Thyroid gland (tissue), 4 donors: ENCODE results near the gene CEACAM20. TPM values are rescaled to one million over a fixed set of nuclear protein-coding genes. Genes with fewer than 3 reads are reported as not detected.

Experiments
- DNase-seq, 2 donors: peaks; one replicate each; pipeline ENCODE4 v3.0.0-alpha.2; 2019
- H3K27ac ChIP-seq, 3 donors: fragments of 200-600 bp; sonication (generic); 1 replicate in 2 of 3; 2 replicates in 1 of 3; pipeline ENCODE4 v1.5.1; 2016 to 2019; ENCODE audit warnings: mild to moderate bottlenecking in 1 of 3, moderate library complexity in 1 of 3
- H3K27me3 ChIP-seq: fragments of 200-600 bp; sonication (generic); one replicate; pipeline ENCODE4 v1.5.1; 2019
- H3K36me3 ChIP-seq, 2 donors: fragments of 200-600 bp; sonication (generic); one replicate each; pipeline ENCODE4 v1.5.1; 2016 to 2019
- H3K4me1 ChIP-seq, 2 donors: fragments of 200-600 bp; sonication (generic); one replicate each; pipeline ENCODE4 v1.5.1; 2017 to 2019
- H3K4me3 ChIP-seq, 3 donors: fragments of 200-600 bp; sonication (generic); replicated peaks in 1 of 3; 1 replicate in 2 of 3; 2 replicates in 1 of 3; pipeline ENCODE4 v1.5.1; 2016; ENCODE audit warnings: mild to moderate bottlenecking in 1 of 3
- H3K9me3 ChIP-seq: fragments of 200-600 bp; sonication (generic); one replicate; pipeline ENCODE4 v1.5.1; 2017
- POLR2A ChIP-seq, 2 donors: fragments of 450-650 bp; IDR thresholded peaks; one replicate each; pipeline ENCODE4 v1.6.1; 2017; ENCODE audit warnings: antibody characterized with exemption in 2 of 2, mild to moderate bottlenecking in 2 of 2, moderate library complexity in 1 of 2
- WGBS, 2 donors: methylation state at CpG; one replicate each; pipeline ENCODE4 v1.1.5; 2017; 5-methylcytosine and 5-hydroxymethylcytosine counted together
- intact Hi-C: fragments of 100-400 bp; cut with DNase I; formaldehyde crosslinking; loops from one replicate; pipeline ENCODE4 v1.15.1; 2023
- total RNA-seq, 4 donors: library from RNA; depleted of rRNA; stranded (reverse); fragments of >200 nt; gene quantifications; one replicate each; pipeline ENCODE4 v1.2.3, GENCODE V29; 2016
- TF ChIP-seq, protein P1 (sequence below), 6 experiments: fragments of 200-600 bp in 3 of 6; fragments of 450-650 bp in 3 of 6; sonication (generic) in 3 of 6; IDR thresholded peaks; one replicate each; pipeline ENCODE4 v1.5.1; 2016 to 2019; ENCODE audit warnings: antibody characterized with exemption in 6 of 6, mild to moderate bottlenecking in 2 of 6, inconsistent platforms in 1 of 6, moderate library complexity in 1 of 6

Gene CEACAM20
- total RNA-seq, 4 donors from 2014 or later: not detected

DNA sequence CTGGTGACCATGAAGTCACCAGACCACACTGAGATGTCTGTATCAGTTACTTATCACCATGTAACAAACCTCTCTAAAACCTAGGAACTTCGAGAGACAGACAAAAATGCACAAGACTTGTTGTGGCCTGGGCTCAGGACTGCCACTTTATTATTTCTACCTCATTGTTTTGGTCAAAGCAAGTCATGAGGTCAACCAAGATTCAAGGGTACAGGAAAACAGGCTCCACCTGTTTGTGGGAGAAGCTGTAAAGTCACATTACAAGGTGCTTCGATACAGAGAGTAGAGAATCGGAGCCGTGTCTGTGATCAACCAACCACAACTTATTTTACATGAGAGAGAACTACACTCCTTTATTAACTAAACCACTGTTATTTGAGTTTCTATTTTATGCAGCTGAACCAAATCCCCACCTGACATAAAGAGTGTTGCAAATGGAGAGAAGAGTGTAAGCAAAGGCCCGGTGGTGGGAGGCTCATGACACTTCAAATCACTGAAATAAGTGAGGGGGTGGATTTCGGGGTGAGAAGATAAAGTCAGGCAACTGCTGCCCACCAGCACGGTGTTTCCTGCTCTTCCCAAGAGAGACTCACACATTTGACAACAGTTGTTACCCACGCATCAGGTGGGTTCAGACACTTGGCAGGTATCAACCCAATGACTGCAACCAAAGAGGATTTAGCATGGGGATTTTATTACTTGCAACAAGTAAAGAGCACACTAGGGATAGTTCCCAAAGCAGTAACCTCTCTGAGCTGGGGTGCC, 44.9 kb upstream of the CEACAM20 start:
- intact Hi-C loops: loop anchor here (10.0 kb wide), 1 partner anchor 210 kb away; no protein-coding TSS in a partner anchor
- Histone ChIP-seq H3K4me3 (no peak overlapping the region), H3K9me3 (no peaks in the 10 kb centered on the region), H3K27me3 (no peaks in the 10 kb centered on the region), H3K27ac (no peak overlapping the region), H3K4me1 (no peaks in the 10 kb centered on the region), H3K36me3 (no peaks in the 10 kb centered on the region)
- DNase-seq: no peak
- WGBS, 2 donors: 60 to 68% methylated on average over 8 of the region's 8 CpGs
- no peak for TF ChIP-seq POLR2A (IDR thresholded peaks at IDR 0.05)
- TF ChIP-seq, protein P1, sequence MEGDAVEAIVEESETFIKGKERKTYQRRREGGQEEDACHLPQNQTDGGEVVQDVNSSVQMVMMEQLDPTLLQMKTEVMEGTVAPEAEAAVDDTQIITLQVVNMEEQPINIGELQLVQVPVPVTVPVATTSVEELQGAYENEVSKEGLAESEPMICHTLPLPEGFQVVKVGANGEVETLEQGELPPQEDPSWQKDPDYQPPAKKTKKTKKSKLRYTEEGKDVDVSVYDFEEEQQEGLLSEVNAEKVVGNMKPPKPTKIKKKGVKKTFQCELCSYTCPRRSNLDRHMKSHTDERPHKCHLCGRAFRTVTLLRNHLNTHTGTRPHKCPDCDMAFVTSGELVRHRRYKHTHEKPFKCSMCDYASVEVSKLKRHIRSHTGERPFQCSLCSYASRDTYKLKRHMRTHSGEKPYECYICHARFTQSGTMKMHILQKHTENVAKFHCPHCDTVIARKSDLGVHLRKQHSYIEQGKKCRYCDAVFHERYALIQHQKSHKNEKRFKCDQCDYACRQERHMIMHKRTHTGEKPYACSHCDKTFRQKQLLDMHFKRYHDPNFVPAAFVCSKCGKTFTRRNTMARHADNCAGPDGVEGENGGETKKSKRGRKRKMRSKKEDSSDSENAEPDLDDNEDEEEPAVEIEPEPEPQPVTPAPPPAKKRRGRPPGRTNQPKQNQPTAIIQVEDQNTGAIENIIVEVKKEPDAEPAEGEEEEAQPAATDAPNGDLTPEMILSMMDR (IDR thresholded peaks at IDR 0.05): no peak

DNA sequence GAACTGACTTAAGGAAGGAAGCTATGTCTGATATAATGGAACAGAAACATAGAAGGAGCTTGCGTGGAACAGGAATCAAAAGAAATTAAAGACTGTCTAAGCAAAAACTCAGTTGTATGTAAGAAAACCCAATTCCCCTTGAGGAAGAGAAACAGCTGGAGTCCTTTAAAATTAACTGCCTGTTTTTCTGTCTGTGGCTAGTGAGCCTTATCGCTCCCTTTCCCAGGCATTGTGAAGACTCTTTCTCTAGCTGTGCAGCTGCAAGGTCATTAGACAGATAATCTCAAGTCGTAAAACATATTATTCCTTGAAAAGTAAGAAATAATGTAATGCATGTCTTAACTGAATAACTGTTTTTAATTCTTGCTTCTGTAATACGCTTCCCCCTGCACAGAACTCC, 44.2 kb upstream of the CEACAM20 start:
- DNase-seq: no peak
- Histone ChIP-seq H3K9me3 (no peaks in the 10 kb centered on the region), H3K27ac (no peak overlapping the region), H3K4me3 (no peak overlapping the region), H3K36me3 (no peaks in the 10 kb centered on the region), H3K4me1 (no peaks in the 10 kb centered on the region), H3K27me3 (no peaks in the 10 kb centered on the region)
- no peak for TF ChIP-seq POLR2A (IDR thresholded peaks at IDR 0.05)
- TF ChIP-seq, protein P1 (IDR thresholded peaks at IDR 0.05): no peak
- intact Hi-C loops: loop anchor here (10.0 kb wide), 1 partner anchor 211 kb away; no protein-coding TSS in a partner anchor
- 71 to 79% methylated on average over 4 of the region's 4 CpGs for WGBS, 2 donors

DNA sequence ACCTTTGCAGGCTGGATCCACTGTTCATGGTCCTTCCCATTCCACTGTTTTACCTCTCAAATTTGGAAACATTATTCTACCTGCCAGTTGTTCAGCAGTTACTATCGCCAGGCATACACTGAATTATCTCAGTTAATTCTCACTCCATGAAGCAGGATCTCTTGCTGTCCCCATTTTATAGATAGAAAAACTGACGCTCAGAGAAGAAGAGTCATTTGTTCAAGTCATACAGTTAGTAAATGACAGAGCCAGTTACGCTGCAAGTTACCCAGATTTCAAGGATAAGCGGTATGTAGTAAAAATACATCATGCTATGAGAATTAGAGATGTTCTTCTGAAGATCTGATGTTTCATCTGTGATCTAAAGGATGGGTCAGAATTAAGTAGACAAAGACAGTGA, 43.7 kb upstream of the CEACAM20 start:
- no peak overlapping the region for H3K4me3 ChIP-seq
- intact Hi-C loops: loop anchor here (10.0 kb wide), 1 partner anchor 212 kb away; no protein-coding TSS in a partner anchor
- TF ChIP-seq, protein P1 (IDR thresholded peaks at IDR 0.05): no peak
- no peak for TF ChIP-seq POLR2A (IDR thresholded peaks at IDR 0.05)
- 88 to 91% methylated on average over 4 of the region's 4 CpGs for WGBS, 2 donors
- no peak overlapping the region for H3K27ac ChIP-seq
- H3K27me3 ChIP-seq: no peaks in the 10 kb centered on the region
- H3K9me3 ChIP-seq: no peaks in the 10 kb centered on the region
- H3K4me1 ChIP-seq: no peaks in the 10 kb centered on the region
- DNase-seq: no peak
- H3K36me3 ChIP-seq: no peaks in the 10 kb centered on the region

DNA sequence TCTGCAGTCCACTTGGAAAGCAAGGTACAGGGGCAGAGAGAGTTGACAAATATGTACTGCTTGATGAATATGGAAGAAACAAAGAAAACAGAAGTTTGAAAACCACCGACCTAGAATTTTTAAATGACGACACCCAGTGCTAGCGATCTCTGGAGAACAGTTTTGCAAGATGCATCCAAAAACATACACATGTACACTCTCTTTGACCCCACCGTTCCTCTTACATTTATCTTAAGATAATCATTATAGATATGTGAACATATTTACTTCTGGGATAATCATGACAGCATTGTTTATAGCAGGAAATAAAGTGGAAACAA, 43.1 kb upstream of the CEACAM20 start:
- H3K36me3 ChIP-seq: no peaks in the 10 kb centered on the region
- H3K27me3 ChIP-seq: no peaks in the 10 kb centered on the region
- H3K27ac ChIP-seq: no peak overlapping the region
- intact Hi-C loops: loop anchor here (10.0 kb wide), 1 partner anchor 212 kb away; no protein-coding TSS in a partner anchor
- H3K9me3 ChIP-seq: no peaks in the 10 kb centered on the region
- no peak overlapping the region for H3K4me3 ChIP-seq
- 71 to 80% methylated on average over 4 of the region's 4 CpGs for WGBS, 2 donors
- DNase-seq: no peak
- H3K4me1 ChIP-seq: no peaks in the 10 kb centered on the region
- TF ChIP-seq POLR2A (IDR thresholded peaks at IDR 0.05): no peak
- TF ChIP-seq, protein P1 (IDR thresholded peaks at IDR 0.05): no peak

DNA sequence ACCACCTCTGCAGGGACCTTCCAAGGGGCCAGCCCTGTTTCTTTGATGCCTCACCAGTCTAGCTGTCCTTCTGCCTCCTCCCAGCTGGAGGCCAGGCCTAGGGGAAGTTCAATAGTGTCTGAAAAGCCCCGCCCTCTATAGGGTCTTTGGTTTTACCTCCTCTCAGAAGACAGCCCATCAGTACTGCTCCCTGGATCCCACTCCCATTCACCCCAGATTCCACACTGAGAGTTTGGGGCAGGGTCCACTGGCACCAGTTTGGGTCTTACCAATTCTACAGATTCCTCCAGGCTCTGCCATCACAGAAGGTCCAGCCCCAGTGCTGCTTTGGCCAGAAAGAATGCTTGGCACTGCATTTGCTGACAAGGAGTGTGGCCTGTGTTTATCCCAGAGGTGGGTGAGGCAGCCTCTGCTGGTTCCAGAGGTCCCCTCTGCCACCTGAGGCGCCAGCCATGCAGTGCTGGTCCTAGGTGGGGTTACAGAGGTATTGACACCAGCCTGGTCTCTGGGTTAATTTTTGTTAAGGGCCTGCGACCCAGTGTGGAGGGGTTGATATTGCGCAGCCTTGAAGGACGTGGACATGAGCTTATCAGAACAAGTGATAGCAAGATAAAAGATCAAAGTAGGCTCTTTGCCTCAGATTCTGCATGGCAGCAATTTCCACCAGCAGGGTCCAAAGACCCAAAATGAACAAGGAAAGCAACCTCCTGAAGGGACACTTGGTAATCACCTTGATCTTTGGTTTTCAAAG, 42.5 kb upstream of the CEACAM20 start:
- 78 to 92% methylated on average over 5 of the region's 5 CpGs for WGBS, 2 donors
- DNase-seq: no peak
- H3K9me3 ChIP-seq: no peaks in the 10 kb centered on the region
- no peak overlapping the region for H3K27ac ChIP-seq
- H3K4me3 ChIP-seq: no peak overlapping the region
- intact Hi-C loops: loop anchor here (10.0 kb wide), 1 partner anchor 213 kb away; no protein-coding TSS in a partner anchor
- H3K4me1 ChIP-seq: no peaks in the 10 kb centered on the region
- H3K36me3 ChIP-seq: no peaks in the 10 kb centered on the region
- no peaks in the 10 kb centered on the region for H3K27me3 ChIP-seq
- no peak for TF ChIP-seq POLR2A (IDR thresholded peaks at IDR 0.05)
- TF ChIP-seq, protein P1 (IDR thresholded peaks at IDR 0.05): no peak
